Measurements from ENCODE around the gene PLEKHO1. TPM values are rescaled to one million over a fixed set of nuclear protein-coding genes. Genes with fewer than 3 reads are reported as not detected.
A peak's percentile ranks its signal among the peaks of the same experiment; 100 is the strongest.

PLEKHO1 gene
- total RNA-seq, 1 experiment from 2014 or later, result 67.2 TPM

DNA sequence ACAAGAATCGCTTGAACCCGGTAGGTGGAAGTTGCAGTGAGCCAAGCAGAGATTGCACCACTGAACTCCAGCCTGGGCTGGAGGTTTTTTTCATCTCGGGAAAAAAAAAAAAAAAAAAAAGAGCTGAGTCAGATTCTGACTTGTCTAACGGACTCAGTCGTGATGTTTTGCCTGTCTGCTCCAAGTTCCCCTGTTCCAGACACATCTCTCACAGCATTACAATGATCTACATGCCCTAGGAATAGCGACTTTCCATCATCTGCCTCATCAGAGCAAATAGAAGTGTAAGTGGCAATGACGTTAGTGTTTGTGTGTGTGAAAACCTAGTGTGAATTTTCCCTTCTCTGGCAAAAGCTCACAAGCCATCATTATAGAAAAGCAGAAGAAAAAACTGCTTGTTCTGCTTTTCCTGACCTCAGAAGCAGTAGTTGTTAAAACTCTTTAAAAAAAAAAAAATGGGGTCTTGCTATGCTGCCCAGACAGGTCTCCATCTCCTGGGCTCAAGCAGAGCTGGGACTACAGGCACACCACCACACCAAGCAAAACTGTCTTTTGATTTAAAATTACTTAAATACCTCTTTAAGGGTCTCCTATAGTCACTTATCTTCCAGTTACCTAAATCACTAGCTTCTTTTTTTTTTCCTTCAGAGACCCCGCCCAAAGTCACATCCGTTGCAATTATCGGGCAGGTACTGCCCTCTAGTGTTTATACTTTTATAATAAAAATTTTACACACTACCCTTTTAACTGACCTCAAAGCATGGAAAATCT, 37.3 kb downstream of the PLEKHO1 start:
- no peaks in the 10 kb centered on the region for H3K9me3 ChIP-seq (ENCODE audit: low read depth, low read length, poor library complexity, severe bottlenecking)
- intact Hi-C loops (cut with micrococcal nuclease; ENCODE audit: unreplicated experiment), result loop anchor here (5.0 kb wide), 1 partner anchor 115 kb away; no protein-coding TSS in a partner anchor
- ChIA-PET CTCF (interaction anchor here (0.6 to 1.6 kb wide), 25 partner anchors 10 to 1815 kb away, joined by 3 to 32 read pairs (median 4); a partner anchor contains a TSS), POLR2A (ENCODE audit: low non-redundant PET) (interaction anchor here (0.6 kb wide), 1 partner anchor 299 kb away, joined by 4 read pairs; a partner anchor contains a TSS)
- TF ChIP-seq, protein P1, sequence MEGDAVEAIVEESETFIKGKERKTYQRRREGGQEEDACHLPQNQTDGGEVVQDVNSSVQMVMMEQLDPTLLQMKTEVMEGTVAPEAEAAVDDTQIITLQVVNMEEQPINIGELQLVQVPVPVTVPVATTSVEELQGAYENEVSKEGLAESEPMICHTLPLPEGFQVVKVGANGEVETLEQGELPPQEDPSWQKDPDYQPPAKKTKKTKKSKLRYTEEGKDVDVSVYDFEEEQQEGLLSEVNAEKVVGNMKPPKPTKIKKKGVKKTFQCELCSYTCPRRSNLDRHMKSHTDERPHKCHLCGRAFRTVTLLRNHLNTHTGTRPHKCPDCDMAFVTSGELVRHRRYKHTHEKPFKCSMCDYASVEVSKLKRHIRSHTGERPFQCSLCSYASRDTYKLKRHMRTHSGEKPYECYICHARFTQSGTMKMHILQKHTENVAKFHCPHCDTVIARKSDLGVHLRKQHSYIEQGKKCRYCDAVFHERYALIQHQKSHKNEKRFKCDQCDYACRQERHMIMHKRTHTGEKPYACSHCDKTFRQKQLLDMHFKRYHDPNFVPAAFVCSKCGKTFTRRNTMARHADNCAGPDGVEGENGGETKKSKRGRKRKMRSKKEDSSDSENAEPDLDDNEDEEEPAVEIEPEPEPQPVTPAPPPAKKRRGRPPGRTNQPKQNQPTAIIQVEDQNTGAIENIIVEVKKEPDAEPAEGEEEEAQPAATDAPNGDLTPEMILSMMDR (conservative IDR thresholded peaks at IDR 0.05; ENCODE audit: low read depth, low read length), result peak; percentile 71
- no peak for TF ChIP-seq EZH2 (IDR thresholded peaks at IDR 0.05; ENCODE audit: borderline replicate concordance, low read depth, low read length, poor library complexity, severe bottlenecking)
- H3K36me3 ChIP-seq (ENCODE audit: insufficient read depth, low read length, poor library complexity, severe bottlenecking), result no peaks in the 10 kb centered on the region
- DNase-seq (ENCODE audit: low spot score), result peak; percentile 79
- no peaks in the 10 kb centered on the region for H3K27me3 ChIP-seq (replicated peaks; ENCODE audit: insufficient read depth, low read depth, low read length, poor library complexity)
- H3K27ac ChIP-seq (ENCODE audit: low read depth, low read length, poor library complexity, severe bottlenecking), result no peak overlapping the region
- no peak overlapping the region for H3K4me3 ChIP-seq (ENCODE audit: low read depth, low read length, poor library complexity, severe bottlenecking)
- no TSS peak for BruUV-seq (replicated peaks)
- peaks cover 12% of the 10 kb centered on the region for H3K4me1 ChIP-seq (ENCODE audit: insufficient read depth, low read length, poor library complexity, severe bottlenecking)

DNA sequence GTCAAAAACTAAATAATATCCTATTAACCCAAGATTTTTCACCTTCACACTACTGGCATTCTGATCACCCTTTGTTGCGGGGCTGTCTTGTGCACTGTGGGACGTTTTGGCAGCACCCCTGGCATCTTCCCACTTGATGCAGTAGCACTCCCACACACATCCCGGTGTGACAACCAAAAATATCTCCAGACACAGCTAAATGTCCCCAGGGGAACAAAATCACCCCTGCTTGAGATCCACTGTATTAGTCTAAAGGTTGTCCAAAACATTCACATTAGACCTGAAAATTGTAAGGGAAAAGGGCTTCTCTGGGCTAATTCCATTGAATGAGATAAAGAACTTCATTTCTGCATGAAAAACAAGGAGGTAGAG, 37.8 kb downstream of the PLEKHO1 start:
- H3K27me3 ChIP-seq (replicated peaks; ENCODE audit: insufficient read depth, low read depth, low read length, poor library complexity), result no peaks in the 10 kb centered on the region
- H3K36me3 ChIP-seq (ENCODE audit: insufficient read depth, low read length, poor library complexity, severe bottlenecking), result no peaks in the 10 kb centered on the region
- ChIA-PET POLR2A (ENCODE audit: low non-redundant PET) (no interaction called here), CTCF (interaction anchor here (0.6 to 1.6 kb wide), 9 partner anchors 19 to 330 kb away, joined by 3 to 32 read pairs (median 6); no protein-coding TSS in a partner anchor)
- no peak overlapping the region for H3K27ac ChIP-seq (ENCODE audit: low read depth, low read length, poor library complexity, severe bottlenecking)
- intact Hi-C loops (cut with micrococcal nuclease; ENCODE audit: unreplicated experiment), result loop anchor here (5.0 kb wide), 1 partner anchor 115 kb away; no protein-coding TSS in a partner anchor
- no TSS peak for BruUV-seq (replicated peaks)
- TF ChIP-seq EZH2 (IDR thresholded peaks at IDR 0.05; ENCODE audit: borderline replicate concordance, low read depth, low read length, poor library complexity, severe bottlenecking), result no peak
- TF ChIP-seq, protein P1 (conservative IDR thresholded peaks at IDR 0.05; ENCODE audit: low read depth, low read length), result no peak
- H3K4me3 ChIP-seq (ENCODE audit: low read depth, low read length, poor library complexity, severe bottlenecking), result no peak overlapping the region
- peaks cover 12% of the 10 kb centered on the region for H3K4me1 ChIP-seq (ENCODE audit: insufficient read depth, low read length, poor library complexity, severe bottlenecking)
- DNase-seq (ENCODE audit: low spot score), result no peak
- H3K9me3 ChIP-seq (ENCODE audit: low read depth, low read length, poor library complexity, severe bottlenecking), result no peaks in the 10 kb centered on the region

DNA sequence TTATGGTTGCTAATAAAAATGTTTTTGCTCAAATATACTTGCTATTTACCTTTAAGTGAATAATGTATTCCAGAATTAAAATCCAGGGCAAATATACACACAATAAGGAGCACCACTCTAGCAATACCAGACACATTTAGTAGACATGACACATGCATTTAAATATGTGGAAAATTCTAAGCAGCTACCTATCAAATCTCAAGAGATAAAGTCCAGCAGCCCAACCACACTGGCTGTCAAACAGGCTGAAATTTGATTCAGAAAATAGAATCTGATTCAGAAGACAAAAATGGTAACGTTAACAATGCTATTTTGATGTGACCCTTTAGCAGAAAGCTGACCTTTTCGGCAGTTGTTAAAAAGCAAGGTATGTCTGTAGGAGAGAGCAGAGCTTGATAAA, 42.3 kb downstream of the PLEKHO1 start:
- CTCF ChIA-PET, result no interaction called here
- Histone ChIP-seq H3K4me3 (ENCODE audit: low read depth, low read length, poor library complexity, severe bottlenecking) (no peak overlapping the region), H3K27ac (ENCODE audit: low read depth, low read length, poor library complexity, severe bottlenecking) (no peak overlapping the region), H3K27me3 (replicated peaks; ENCODE audit: insufficient read depth, low read depth, low read length, poor library complexity) (no peaks in the 10 kb centered on the region), H3K36me3 (ENCODE audit: insufficient read depth, low read length, poor library complexity, severe bottlenecking) (no peaks in the 10 kb centered on the region), H3K9me3 (ENCODE audit: low read depth, low read length, poor library complexity, severe bottlenecking) (no peaks in the 10 kb centered on the region), H3K4me1 (ENCODE audit: insufficient read depth, low read length, poor library complexity, severe bottlenecking) (peaks cover 7% of the 10 kb centered on the region)
- intact Hi-C loops (cut with micrococcal nuclease; ENCODE audit: unreplicated experiment), result no loop called here
- BruUV-seq (replicated peaks), result no TSS peak
- no peak for TF ChIP-seq EZH2 (IDR thresholded peaks at IDR 0.05; ENCODE audit: borderline replicate concordance, low read depth, low read length, poor library complexity, severe bottlenecking)
- TF ChIP-seq, protein P1 (conservative IDR thresholded peaks at IDR 0.05; ENCODE audit: low read depth, low read length), result no peak
- POLR2A ChIA-PET (ENCODE audit: low non-redundant PET), result no interaction called here
- no peak for DNase-seq (ENCODE audit: low spot score)
